Spleen (tissue), 11 donors: ENCODE results near the gene UBR4. TPM values are rescaled to one million over a fixed set of nuclear protein-coding genes. Genes with fewer than 3 reads are reported as not detected.

Source experiments
- DNase-seq: peaks from one replicate; pipeline ENCODE4 v3.0.0-alpha.2; 2020
- H3K27ac ChIP-seq, 8 donors: fragments of 200-600 bp; sonication (generic) in 7 of 8; 1 replicate in 4 of 8; 2 replicates in 4 of 8; pipeline versions ENCODE4 v1.5.0 to v1.8.0; 2016 to 2021; ENCODE audit warnings: inconsistent platforms in 4 of 8, mild to moderate bottlenecking in 4 of 8, moderate library complexity in 1 of 8
- H3K27me3 ChIP-seq, 7 donors: fragments of 200-600 bp; sonication (generic) in 6 of 7; replicated peaks in 1 of 7; 1 replicate in 4 of 7; 2 replicates in 3 of 7; pipeline versions ENCODE4 v1.5.0 to v1.8.0; 2016 to 2021; ENCODE audit warnings: inconsistent platforms in 3 of 7, mild to moderate bottlenecking in 1 of 7
- H3K36me3 ChIP-seq, 6 donors: fragments of 200-600 bp; sonication (generic) in 5 of 6; 1 replicate in 4 of 6; 2 replicates in 2 of 6; pipeline versions ENCODE4 v1.5.0 to v1.8.0; 2016 to 2021; ENCODE audit warnings: inconsistent platforms in 2 of 6
- H3K4me1 ChIP-seq, 6 donors: fragments of 200-600 bp; sonication (generic) in 5 of 6; 1 replicate in 3 of 6; 2 replicates in 3 of 6; pipeline versions ENCODE4 v1.5.0 to v1.8.0; 2016 to 2021; ENCODE audit warnings: inconsistent platforms in 3 of 6
- H3K4me3 ChIP-seq, 8 donors: fragments of 200-600 bp; sonication (generic) in 7 of 8; 1 replicate in 4 of 8; 2 replicates in 4 of 8; pipeline versions ENCODE4 v1.5.0 to v1.8.0; 2016 to 2021; ENCODE audit warnings: inconsistent platforms in 4 of 8, mild to moderate bottlenecking in 4 of 8, moderate library complexity in 2 of 8
- H3K9me3 ChIP-seq, 8 donors: fragments of 200-600 bp; sonication (generic) in 7 of 8; 1 replicate in 4 of 8; 2 replicates in 4 of 8; pipeline versions ENCODE4 v1.5.0 to v1.8.0; 2016 to 2021; ENCODE audit warnings: inconsistent platforms in 4 of 8
- CTCF ChIP-seq, 11 experiments: fragments of 200-600 bp in 7 of 11; fragments of 450-650 bp in 4 of 11; sonication (generic) in 4 of 11; IDR thresholded peaks in 8 of 11; conservative IDR thresholded peaks in 3 of 11; 1 replicate in 7 of 11; 2 replicates in 4 of 11; pipeline versions ENCODE4 v1.4.0 to v1.8.0; 2016 to 2021; ENCODE audit warnings: antibody characterized with exemption in 11 of 11, inconsistent platforms in 4 of 11, mild to moderate bottlenecking in 1 of 11
- POLR2A ChIP-seq, 3 donors: fragments of 450-650 bp; IDR thresholded peaks; one replicate each; pipeline ENCODE4 v1.5.1; 2017; ENCODE audit warnings: antibody characterized with exemption in 3 of 3, mild to moderate bottlenecking in 1 of 3
- POLR2AphosphoS5 ChIP-seq, 3 donors: sonication (generic); formaldehyde crosslinking; IDR thresholded peaks; one replicate each; pipeline ENCODE4 v1.5.1; 2017; ENCODE audit warnings: antibody characterized with exemption in 3 of 3
- WGBS, 5 donors: extraction: QIAGEN DNeasy Blood & Tissue Kit in 3 of 5; methylation state at CpG; one replicate each; pipeline versions ENCODE4 v1.1.5 to v1.1.7; 2013 to 2018; 5-methylcytosine and 5-hydroxymethylcytosine counted together
- intact Hi-C: fragments of 100-400 bp; cut with DNase I; formaldehyde crosslinking; loops from one replicate; pipeline ENCODE4 v1.15.0; 2023; ENCODE audit warnings: low total_unique reads
- polyA plus RNA-seq, 3 donors: library from polyadenylated mRNA; stranded (reverse); fragments of 200-250 nt; gene quantifications; one replicate each; pipeline ENCODE4 v1.2.1, GENCODE V29; 2013
- total RNA-seq, 7 donors: library from RNA; depleted of rRNA in 3 of 7; stranded (reverse); fragments of >200 nt in 3 of 7; fragmentation: NEBNext Ultra II Directional in 4 of 7; extraction: Animal tissue kit (Norgen Biotek cat#: 25700) in 4 of 7; gene quantifications; one replicate each; pipeline versions ENCODE4 v1.1.0 to v1.2.1, GENCODE V29; 2016 to 2021
- donor health status: healthy with polysubstance abuse.
- donor health status: DM: no; HTN: no; CAD: no; lungs with moderate emphysema.
- donor health status: DM: no; HTN: no; CAD: no.
- donor health status: Bipolar disorder and iron deficiency.
- donor health status: healthy.
- donor health status: DM: no; HTN: no; CAD: no.
- donor health status: DM: yes; HTN: yes; CAD: no.

The UBR4 gene
- total and polyA plus RNA-seq, 10 donors: 72.5 to 184 (median 149) TPM

- peaks cover 21 to 68% (median 43%) of the 10 kb centered on the region in 6 donors for H3K4me1 ChIP-seq
- intact Hi-C loops: no loop called here
- no peaks in the 10 kb centered on the region for H3K9me3 ChIP-seq
- H3K4me3 ChIP-seq: peak overlapping the region; percentile 80 to 98 (median 97)
- no peak for DNase-seq
- TF ChIP-seq POLR2A (IDR thresholded peaks at IDR 0.05) (no peak), POLR2AphosphoS5 (IDR thresholded peaks at IDR 0.05) (no peak), CTCF (IDR thresholded peaks at IDR 0.05 in 8 of 11, conservative IDR thresholded peaks at IDR 0.05 in 3 of 11) (no peak)
- H3K27ac ChIP-seq: peak overlapping the region; percentile 93 to 99 (median 96)
- 10 to 15% (median 13%) methylated on average over 14 of the region's 14 CpGs for WGBS, 5 donors
- H3K36me3 ChIP-seq: peaks cover 0 to 37% (median 6%) of the 10 kb centered on the region in 6 donors
- H3K27me3 ChIP-seq: no peaks in the 10 kb centered on the region
Observed at GRCh38 chr1:19250629-19251304, 40.7 kb upstream of the UBR4 start.

- peak overlapping the region in 5 of 8 donors; percentile 11 to 33 (median 25) for H3K27ac ChIP-seq
Observed at GRCh38 chr1:19240673-19241538, 30.8 kb upstream of the UBR4 start.

DNA sequence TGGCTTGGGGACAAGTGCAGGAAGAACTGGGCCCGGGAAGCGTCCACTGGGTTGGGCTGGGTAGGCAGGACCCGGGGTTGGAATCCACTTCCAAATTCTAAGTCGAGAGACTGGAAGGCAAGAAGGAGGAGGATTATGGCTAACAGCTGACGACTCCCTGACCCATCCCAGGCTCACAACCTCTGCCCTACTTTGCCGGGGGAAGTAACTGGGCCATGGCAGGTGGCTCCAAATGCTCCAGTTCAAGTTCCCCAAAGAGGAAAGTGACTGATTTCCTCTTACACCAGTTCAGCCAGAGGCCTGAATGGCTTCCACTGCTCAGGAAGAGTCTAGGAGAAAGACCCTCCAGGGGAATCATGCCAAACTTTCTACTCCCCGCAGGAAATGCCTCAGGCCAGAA, 29.8 kb upstream of the UBR4 start:
- no peak for DNase-seq

More at GRCh38 chr1:19240673-19241538, 30.8 kb upstream of the UBR4 start:
- Histone ChIP-seq H3K9me3 (no peaks in the 10 kb centered on the region), H3K36me3 (peaks cover 4 to 100% (median 89%) of the 10 kb centered on the region in 6 donors), H3K27me3 (no peaks in the 10 kb centered on the region), H3K4me3 (no peak overlapping the region), H3K4me1 (peaks cover 0 to 9% (median 0%) of the 10 kb centered on the region in 6 donors)
- TF ChIP-seq POLR2A (IDR thresholded peaks at IDR 0.05) (no peak), CTCF (IDR thresholded peaks at IDR 0.05 in 8 of 11, conservative IDR thresholded peaks at IDR 0.05 in 3 of 11) (peak; percentile 86 to 97 (median 94)), POLR2AphosphoS5 (IDR thresholded peaks at IDR 0.05) (peak in 2 of 3 donors; percentile 30 to 57)
- peak; percentile 88 for DNase-seq
- intact Hi-C loops: no loop called here
- 60 to 75% (median 66%) methylated on average over 7 of the region's 7 CpGs for WGBS, 5 donors

More for the DNA sequence above, 29.8 kb upstream of the UBR4 start:
- intact Hi-C loops: no loop called here
- Histone ChIP-seq H3K4me1 (peaks cover 0 to 9% (median 0%) of the 10 kb centered on the region in 6 donors), H3K27me3 (no peaks in the 10 kb centered on the region), H3K36me3 (peaks cover 4 to 100% (median 95%) of the 10 kb centered on the region in 6 donors), H3K4me3 (no peak overlapping the region), H3K9me3 (no peaks in the 10 kb centered on the region), H3K27ac (peak overlapping the region in 2 of 8 donors; percentile 16 to 27)
- WGBS, 5 donors: 88 to 95% (median 90%) methylated on average over 7 of the region's 7 CpGs
- TF ChIP-seq CTCF (IDR thresholded peaks at IDR 0.05 in 8 of 11, conservative IDR thresholded peaks at IDR 0.05 in 3 of 11): no peak
- no peak for TF ChIP-seq POLR2A (IDR thresholded peaks at IDR 0.05)
- TF ChIP-seq POLR2AphosphoS5 (IDR thresholded peaks at IDR 0.05): no peak
